ENCODE data around the gene DNAJB4.
"Not testable (repeated sequence)": the region's sequence is repeated elsewhere in the genome, so short reads cannot be mapped to it uniquely, and the experiment has no call there.

DNAJB4 gene

DNA sequence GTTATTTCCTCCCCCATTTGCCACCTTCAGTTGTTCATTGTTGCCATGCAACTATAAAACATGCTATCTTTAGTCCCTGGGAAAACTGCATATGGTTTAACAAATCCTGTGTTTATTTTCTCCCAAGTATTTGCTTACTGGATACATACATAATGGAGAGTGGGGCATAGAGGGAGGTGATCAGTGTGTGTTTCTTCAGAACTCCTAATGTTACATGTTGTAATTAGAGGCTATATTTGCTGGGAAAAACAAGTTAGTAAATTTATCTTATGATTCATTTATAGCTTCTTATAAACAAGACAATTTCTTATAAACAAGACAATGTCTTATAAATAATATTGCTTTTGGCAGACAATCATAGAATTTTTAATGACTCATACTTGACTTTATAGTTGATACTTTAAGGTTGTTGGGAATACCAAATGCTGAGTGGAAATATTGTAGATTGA is 33.8 kb downstream of the DNAJB4 start:
- DNase-seq (ENCODE audit: low read depth), result no peak

DNA sequence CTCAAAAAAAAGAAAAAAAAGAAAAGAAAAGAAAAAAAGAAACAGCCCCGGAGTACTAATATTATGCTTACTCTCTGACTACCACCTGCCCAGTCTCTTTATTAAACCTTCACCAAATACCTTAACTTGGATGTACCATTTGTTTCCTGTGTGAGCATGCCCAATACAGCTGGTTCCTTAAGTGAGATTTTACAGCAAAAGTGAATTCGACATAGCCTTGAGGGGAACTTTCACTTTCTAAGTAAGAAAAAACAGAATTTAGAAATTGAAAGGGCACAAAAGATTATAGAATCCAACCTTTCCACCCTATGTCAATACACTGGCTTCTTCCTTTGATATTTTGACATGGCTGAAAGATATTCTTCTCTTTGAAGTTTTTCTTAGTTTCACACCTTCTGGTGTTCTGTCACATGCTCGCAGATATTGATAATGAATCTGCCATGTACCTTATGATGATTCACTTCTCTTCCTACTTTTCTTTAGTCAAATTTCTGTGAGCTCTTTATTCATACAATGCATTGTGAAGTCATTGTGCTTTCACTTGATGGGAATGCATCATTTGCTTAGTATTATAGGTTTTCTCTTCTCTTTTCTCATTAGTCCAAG is 35.8 kb downstream of the DNAJB4 start:
- DNase-seq (ENCODE audit: low read depth), result no peak

DNA sequence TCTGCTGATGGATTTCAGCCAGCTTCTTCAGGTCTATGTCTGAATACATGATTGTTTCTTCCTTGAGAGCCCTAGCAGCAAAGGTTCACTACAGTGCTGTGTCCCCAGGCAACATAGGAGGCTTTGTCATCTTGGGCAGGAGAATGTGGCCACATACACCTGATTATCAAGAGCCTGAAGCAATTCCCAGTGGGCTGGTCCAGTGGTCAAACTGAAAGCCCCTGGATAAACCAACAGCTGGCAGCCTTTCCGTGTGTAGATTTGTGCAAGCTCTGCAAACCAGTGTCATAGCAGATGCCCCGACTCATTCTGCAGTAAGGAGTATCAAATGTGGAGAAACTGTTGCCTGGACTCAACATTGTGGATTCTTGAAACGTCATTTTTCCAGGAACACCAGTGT is 38.7 kb downstream of the DNAJB4 start:
- no peak for DNase-seq (ENCODE audit: low read depth)

DNA sequence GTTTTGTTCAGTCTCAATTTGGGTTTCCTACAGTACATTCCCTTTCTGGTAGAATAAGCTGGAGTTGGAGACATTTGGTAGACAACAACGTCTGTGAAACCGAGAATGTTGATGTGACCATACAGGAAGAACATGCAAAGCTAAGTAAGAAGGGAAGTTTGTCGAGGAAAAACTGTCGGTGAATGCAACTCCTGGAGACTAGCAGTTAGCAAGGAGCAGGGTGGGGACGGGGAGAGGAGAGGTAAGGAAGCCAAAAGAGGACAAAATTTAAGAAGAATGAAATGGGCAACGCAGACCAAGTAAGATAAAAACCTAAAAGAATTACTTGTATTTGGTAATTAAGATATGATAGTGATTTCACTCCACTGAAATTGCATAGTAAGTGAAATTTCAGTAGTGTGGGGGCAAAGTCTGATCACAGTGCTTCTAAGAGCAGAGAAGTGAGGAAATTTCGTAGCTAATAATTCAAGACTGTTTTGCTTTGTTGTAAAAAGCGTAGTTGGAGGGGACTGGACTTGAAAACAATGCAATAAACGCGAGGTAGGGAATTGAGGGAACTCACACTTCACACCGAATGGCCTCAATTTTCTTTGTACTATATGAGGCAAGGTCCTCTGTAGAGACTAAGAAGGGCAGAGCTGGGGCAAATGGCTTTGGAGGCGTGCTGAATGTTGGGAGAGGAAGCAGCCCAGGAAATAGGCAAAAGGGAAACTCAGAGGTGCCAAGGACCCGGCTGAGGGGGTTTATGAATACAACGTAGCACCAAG is 40.2 kb downstream of the DNAJB4 start:
- no peak for DNase-seq (ENCODE audit: low read depth)

DNA sequence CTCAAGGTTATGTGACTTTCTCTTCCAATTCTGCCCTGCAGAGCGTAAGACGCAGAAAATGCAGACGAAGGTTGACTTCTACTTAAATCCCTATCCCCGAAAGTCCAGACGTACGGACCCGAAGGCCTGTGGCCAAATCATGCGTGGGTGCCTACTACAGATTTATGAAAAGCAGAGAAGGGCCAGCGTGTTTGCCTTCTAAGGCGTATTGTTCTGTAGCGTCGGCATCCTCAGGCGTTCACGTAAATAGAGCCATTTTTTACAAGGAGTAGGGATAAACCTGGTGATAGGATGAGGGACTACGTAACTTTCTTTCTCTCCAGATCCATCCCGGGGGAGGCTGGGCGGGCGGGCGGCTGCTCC is 40.8 kb downstream of the DNAJB4 start:
- no peak for DNase-seq (ENCODE audit: low read depth)

DNA sequence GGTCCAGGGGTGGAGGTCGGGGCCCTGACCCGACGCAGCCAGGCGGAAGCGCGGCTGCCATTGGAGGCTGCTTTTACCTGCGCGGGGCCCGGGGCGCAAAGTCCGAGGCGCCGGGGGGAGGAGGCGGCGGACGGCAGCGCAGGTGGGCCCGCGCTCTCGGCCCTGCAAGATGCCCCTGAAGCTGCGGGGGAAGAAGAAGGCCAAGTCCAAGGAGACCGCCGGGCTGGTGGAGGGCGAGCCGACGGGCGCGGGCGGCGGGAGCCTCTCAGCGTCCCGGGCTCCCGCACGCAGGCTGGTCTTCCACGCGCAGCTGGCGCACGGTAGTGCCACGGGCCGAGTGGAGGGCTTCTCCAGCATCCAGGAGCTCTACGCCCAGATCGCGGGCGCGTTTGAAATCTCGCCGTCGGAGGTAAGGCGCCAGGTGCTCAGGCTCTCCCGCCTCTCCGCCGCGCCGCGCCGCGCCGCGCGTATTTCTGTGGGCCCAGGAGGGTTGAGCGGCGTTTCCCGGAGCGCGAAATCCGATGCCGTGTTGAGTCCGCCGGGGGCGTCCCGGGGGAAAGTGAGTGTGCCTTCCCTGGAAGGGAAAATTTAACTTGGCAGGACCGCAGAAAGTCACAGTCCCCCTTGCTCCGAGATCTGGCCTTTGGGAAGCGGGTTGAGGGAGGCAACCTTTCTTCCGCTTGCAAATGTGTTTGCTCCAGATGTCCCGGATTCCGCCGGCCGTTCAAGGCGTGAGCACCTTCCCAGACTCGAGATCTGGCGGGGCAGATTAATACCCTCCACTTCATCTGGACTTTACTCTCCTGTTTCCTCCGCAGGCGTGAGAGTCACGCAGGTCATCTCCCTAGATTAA is 41.4 kb downstream of the DNAJB4 start, which contains the start of gene GIPC2:
Gene GIPC2 (plus strand): TSS at position 41 of the 853 bp plus-strand sequence. CDS start 129 bp downstream, at position 170.
- DNase-seq (ENCODE audit: low read depth), result no peak

DNA sequence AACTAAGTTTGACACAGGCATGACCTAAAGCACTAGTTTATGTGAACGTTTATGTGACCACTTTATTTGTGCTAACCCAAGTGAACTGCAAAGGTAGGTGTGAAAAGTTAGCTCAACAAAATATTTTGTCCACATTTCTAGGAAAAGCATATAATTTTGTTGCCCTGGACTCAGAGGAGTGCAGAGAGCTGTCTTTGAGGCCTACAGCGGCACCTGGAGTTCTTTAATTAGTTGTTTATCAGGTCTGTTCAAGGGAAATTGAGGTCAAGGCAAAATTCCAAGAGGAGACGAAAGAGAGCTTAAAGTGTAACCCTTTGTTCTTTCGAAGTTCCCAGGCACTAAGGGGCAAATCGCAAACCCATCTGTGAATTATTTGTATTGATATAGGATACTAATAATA is 42.4 kb downstream of the DNAJB4 start:
- DNase-seq (ENCODE audit: low read depth), result no peak

DNA sequence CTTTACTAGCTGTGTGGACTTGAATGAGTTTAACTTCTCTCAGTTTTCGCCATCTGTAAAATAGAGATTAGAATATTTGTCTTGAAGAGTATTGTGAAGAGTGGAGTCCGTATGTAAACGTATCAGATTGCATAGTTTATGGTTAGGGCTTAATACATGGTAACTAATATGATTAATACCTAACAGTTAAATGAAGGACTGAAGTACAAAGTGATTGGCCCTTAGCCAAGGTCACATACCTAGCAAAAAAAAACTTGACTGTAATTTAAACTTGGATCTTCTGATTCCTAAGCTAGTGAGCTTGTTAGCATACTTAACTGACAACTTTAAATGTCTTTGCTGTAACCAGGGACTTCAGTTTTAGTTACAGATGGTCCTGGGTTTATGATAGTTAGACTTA is 42.9 kb downstream of the DNAJB4 start:
- no peak for DNase-seq (ENCODE audit: low read depth)

DNA sequence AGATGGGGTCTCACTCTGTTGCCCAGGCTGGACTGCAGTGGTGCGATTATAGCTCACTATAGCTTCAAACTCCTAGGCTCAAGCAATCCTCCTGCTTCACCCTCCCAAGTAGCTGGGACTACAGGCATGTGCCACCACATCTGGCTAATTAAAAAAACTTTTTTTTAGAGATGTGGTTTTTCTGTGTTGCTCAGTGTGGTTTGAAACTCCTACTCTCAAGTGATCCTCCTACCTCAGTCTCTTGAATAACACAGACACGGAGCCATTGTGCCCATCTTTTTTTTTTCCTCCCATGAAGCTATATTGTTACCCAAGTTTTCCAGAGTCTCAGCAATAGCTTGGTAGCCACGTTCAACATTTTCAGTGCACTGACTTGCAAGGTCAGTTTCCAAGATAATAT is 43.7 kb downstream of the DNAJB4 start:
- DNase-seq (ENCODE audit: low read depth), result no peak

DNA sequence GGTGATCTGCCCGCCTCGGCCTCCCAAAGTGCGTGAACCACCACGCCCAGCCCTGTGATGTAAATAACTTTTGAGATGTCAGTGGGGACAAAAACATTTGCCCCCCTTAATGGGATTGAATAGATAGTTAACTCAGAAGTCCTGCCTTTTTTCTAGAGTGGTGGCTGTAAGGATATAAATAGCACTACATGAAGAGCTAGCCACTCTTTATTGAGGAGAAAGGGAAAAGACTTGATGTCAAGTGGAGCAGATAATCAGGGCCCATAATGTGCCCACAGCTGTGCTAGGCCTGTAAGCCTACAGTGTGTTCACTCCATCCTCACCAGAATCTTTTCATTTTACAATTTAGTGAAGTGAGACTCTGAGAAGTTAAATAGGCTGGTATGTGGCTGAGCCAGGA is 44.7 kb downstream of the DNAJB4 start:
- DNase-seq (ENCODE audit: low read depth), result no peak

DNA sequence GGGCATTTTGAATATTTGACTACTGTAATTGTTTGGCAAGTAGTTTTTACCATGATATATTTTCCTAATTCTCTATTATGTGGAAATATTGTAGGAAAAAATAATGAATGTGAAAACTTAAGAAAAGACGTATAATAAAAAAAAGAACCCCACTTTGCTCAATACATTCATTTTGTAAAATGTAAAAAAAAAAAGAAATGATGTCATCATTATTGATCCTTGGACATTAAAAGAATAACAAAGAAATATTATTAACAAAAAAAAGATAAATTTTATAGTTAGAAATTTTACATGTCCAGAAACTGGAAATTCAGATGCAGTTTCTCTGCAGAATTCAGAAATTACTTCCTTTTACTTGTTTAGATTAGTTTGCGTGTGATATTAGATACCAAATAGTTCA is 46.3 kb downstream of the DNAJB4 start:
- no peak for DNase-seq (ENCODE audit: low read depth)

DNA sequence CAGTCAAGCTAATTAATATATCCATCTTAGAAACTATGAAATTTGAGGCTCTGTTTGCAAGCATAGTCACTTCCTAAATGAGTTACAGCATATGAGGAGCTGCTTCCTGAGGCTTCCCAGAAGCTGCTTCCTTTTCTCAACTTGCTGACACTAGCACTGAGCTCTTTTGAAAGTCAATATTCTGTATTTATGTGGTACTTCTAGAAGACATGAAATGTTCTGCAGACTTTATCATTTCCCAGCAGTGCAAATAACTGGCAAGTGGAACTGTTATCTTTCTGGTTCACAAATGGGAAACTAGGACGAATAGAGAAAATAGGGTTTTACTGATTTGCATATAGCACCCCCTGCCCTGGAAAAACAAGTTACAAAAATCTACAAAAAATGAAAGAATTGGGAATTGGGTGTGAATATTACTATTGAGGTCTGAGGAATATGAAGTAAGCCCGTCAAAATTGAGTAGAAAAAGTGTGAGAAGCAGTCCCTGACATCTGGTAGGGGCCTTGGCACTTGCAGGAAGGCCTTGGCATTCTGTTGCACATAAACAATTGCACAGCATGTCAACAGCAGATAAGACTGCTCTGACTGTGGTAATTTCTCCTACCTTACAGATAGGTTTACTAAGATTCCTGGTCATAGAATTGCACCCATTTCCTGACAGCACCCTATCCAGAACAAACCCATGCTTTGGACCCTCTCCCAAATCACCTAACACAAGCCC is 48.1 kb downstream of the DNAJB4 start:
- no peak for DNase-seq (ENCODE audit: low read depth)

DNA sequence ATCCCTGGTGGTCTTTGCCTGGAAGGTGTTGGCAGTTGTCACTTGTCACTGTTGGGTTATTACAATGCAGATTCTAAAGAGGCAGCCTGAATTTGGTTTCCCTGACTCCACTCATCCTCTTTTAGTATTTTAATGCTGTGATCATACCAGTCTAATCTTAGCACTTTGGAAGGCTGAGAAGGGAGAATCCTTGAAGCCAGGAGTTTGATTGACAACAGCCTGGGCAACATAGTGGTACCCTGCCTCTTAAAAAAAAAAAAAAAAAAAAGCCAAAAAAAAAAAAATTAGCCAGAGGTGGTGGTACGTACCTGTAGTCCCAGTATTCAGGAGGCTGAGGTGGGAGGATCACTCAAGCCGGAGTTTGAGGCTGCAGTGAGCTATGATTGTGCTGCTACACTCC is 48.8 kb downstream of the DNAJB4 start:
- no peak for DNase-seq (ENCODE audit: low read depth)

DNA sequence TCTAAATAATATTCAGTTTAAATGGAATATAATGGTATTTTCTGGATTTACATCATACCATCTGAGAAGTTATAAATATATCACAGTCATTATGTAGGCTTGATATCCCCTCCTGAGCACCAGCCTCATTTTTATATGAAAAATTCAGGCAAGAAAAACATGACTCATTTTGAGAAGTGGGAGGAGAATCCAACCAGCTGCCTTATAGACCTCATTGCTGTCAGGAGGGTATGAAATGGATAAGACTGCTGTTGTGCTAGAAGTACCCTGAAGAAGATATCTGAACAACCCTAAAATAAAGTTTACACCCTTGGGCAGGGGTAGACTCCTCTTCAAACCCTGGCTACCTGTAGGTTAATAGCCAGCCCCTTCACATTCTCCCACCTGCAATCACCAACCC is 49.8 kb downstream of the DNAJB4 start:
- DNase-seq (ENCODE audit: low read depth), result no peak

DNA sequence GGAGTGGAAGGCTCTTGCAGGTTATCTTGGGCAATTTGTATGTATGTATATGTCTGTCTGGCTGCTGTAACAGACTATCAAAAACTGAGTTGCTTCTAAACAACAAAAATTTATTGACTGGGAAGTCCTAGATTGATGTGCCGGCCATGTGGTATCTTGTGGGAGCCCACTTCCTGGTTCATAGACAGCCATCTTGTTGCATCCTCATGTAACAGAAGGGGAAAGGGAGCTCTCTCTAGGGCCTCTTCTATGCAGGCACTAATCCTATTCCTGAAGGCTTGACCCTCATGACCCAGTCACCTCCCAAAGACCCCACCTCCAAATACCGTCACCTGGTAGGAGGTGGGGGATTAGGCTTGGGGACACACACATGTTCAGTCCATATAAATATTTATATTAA is 50.2 kb downstream of the DNAJB4 start:
- no peak for DNase-seq (ENCODE audit: low read depth)

DNA sequence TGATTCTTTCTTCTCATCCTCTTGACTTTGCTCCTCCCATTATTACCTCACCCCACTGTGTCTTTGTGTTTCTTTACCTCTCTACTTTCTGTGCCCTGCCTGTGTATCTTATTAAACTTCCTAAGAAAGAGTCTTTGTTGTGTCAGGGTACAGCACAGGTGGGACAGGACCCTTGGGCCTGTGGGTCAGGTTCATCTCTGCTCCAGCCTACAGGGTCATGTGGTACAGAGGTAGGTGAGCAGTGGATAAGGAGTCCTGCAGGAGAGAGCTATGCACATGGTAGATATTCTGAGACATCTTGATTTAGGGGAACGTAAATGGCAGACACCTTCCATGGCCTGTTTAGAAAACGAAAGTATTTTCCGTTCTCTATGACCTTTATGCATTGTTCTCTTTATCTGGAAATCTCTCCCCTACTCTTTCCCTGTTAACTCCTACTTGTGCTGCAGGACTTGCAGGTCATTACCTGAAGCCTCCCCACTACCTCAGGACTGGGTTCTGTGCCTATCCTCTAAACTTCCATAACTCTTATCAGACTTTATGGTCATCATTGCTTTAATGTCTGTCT is 50.9 kb downstream of the DNAJB4 start:
- no peak for DNase-seq (ENCODE audit: low read depth)

DNA sequence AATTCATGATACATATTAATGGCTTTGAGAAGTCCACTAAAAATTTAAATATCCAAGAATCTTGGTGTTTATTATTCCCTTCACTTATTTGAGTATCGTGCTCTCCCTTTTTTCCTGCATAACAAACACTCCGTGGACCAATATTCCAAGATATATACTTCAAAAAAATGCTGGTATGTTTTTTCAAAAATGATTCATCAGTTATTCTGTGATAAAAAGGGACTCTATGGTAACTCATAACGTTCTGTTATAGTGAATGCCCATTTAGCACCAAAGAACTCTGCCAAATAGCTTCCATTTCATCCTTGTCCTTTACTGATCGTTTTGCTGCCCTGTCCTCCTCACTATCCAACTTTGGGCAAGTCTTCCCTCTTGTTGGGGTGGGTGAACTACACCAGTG is 53.9 kb downstream of the DNAJB4 start:
- DNase-seq (ENCODE audit: low read depth), result no peak

DNA sequence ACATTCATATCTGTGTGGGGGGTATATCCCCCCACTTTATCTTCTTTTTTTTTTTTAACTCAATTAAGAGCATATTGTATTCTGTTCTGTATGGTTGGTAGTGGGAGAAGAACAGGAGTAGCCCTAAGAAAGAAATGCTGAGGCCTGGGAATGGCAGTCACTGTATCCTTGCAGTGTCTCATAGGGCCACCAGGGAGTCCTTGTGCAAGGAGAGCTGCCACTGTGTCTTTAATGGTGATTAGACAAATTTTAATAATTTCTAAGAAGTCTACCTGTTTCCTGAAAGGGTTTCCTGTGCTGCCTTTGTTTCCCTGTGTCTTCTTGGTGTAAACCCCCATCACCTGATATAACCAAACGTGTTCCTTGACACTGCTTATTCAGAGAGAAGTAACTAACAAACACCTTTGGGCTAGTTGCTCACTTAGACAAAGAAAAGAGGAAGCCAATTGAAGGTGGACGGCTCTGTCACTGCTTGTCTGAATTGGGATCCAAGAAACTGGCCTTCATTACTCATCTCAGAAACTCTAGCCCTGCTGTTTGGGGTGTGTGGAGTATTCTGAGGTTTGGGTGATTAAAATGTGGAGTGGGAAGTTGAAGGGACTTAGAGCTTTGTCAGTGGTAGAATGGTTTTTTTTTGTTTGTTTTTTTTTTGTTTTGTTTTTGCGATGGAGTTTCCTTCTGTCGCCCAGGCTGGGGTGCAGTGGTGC is 56.3 kb downstream of the DNAJB4 start:
- no peak for DNase-seq (ENCODE audit: low read depth)

DNA sequence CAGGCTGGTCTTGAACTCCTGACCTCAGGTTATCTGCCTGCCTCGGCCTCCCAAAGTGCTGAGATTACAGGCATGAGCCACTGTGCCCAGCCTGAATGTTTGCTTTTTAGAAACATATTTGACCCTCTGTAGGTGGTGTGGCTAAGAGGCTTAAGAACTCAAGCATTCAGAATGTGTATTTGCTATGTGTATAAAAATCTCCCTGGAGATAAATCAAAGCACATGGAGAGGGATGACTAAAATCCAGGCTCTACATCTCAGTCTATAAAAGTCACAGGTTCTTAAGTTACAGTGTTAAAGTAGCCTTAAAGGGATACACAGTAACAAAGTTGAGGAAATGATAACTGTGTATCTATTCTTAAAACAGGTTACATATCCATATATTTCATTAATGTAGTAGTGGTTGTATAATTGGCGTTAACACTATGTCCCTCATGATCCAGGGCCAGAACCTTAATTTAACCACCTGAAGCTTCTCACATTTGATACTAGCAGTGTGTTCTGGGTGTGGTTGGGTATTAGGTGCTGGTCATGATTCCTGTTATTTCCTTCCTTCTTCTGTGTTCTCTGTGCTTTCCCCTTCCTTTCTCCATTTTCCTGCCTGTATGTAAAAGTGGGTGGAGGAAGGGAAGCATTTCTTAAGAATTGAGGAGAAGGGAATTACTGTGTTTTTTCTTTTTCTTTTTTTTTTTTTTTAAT is 57.2 kb downstream of the DNAJB4 start:
- DNase-seq (ENCODE audit: low read depth), result no peak

DNA sequence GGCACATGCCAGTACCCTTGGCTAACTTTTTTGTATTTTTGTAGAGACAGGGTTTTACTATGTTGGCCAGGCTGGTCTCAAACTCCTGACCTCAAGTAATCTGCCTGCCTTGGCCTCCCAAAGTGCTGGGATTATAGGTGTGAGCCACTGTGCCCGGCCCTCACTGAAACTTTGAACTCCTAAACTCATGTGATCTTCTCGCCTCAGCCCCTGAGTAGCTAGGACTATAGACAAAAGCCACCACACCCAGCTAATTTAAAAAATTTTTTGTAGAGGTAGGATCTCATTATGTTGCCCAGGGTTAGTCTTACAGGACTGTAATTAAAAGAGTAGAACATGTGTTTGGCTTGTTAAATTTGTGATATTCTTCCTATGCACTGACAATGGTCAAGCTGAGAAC is 60.1 kb downstream of the DNAJB4 start:
- not testable (repeated sequence) for DNase-seq (ENCODE audit: low read depth)

Measured in stimulated activated CD8-positive, alpha-beta memory T cell treated with anti-CD3 and anti-CD28 coated beads, Interleukin-15, amount 100 ng/mL, for 24 hours (primary cell).